COR-L47 (cell line): Measurements from ENCODE around the gene GORASP1.

ENCODE experiments used
- DNase-seq: peaks from one replicate; lab custom pipeline; 2025; lab: John Stamatoyannopoulos, UW

The GORASP1 gene

GRCh38 chr3:39102504-39103323 lies 4.7 kb downstream of the GORASP1 start:
- no peak for DNase-seq

GRCh38 chr3:39101022-39101689 lies 6.3 kb downstream of the GORASP1 start:
- no peak for DNase-seq

GRCh38 chr3:39100500-39100886 lies 6.9 kb downstream of the GORASP1 start:
- no peak for DNase-seq

- no peak for DNase-seq
Measured at GRCh38 chr3:39099738-39100499, 7.5 kb downstream of the GORASP1 start.

GRCh38 chr3:39099242-39099641 lies 8.2 kb downstream of the GORASP1 start:
- no peak for DNase-seq

GRCh38 chr3:39098473-39099000 lies 8.9 kb downstream of the GORASP1 start:
- no peak for DNase-seq

GRCh38 chr3:39097716-39098472 lies 9.5 kb downstream of the GORASP1 start:
- no peak for DNase-seq

GRCh38 chr3:39096775-39097174 lies 10.7 kb downstream of the GORASP1 start:
- no peak for DNase-seq

GRCh38 chr3:39095778-39096177 lies 11.6 kb downstream of the GORASP1 start:
- no peak for DNase-seq

- no peak for DNase-seq
Measured at GRCh38 chr3:39094851-39095677, 12.4 kb downstream of the GORASP1 start.

- DNase-seq, result no peak
Measured at GRCh38 chr3:39090922-39091321, 16.5 kb downstream of the GORASP1 start.

GRCh38 chr3:39088889-39089288 lies 18.5 kb downstream of the GORASP1 start:
- DNase-seq, result no peak

- no peak for DNase-seq
Measured at GRCh38 chr3:39088456-39088855, 19.0 kb downstream of the GORASP1 start.

GRCh38 chr3:39086144-39086543 lies 21.3 kb downstream of the GORASP1 start:
- DNase-seq, result no peak

- DNase-seq, result no peak
Measured at GRCh38 chr3:39082666-39083313, 24.6 kb downstream of the GORASP1 start.

- no peak for DNase-seq
Measured at GRCh38 chr3:39080026-39080425, 27.4 kb downstream of the GORASP1 start.

- no peak for DNase-seq
Measured at GRCh38 chr3:39079530-39079929, 27.9 kb downstream of the GORASP1 start.

GRCh38 chr3:39075910-39076309 lies 31.5 kb downstream of the GORASP1 start:
- no peak for DNase-seq

GRCh38 chr3:39068556-39068955 lies 38.9 kb downstream of the GORASP1 start:
- DNase-seq, result no peak

- DNase-seq, result no peak
Measured at GRCh38 chr3:39067286-39067685, 40.1 kb downstream of the GORASP1 start.
